Measurements from ENCODE around the gene HS2ST1.

DNA sequence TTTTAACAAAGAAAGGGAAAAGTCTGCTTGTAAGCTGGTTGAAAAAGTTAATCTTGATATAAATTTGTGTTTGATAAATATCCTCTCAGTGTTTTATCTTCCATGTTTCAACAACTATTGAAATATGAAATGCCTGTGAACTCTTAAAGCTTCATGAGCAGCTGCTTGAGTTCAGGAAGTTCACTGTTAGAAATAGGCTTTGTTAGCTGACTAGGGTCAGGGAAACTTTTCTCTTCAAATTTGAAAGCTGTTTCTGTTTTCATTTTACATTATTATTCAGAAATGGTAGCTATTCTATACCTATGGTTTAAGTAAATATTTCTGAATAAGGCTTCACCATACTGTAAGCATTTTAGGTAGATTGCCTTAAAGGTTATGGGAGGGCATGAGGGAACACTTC is 191.7 kb downstream of the HS2ST1 start:
- TF ChIP-seq FOSL1 (IDR thresholded peaks at IDR 0.05; ENCODE audit: low read depth) (no peak), POLR2AphosphoS5 (IDR thresholded peaks at IDR 0.05; ENCODE audit: low read depth, low read length) (no peak), TCF7L2 (IDR thresholded peaks at IDR 0.05; ENCODE audit: borderline replicate concordance, extremely low read depth, insufficient read depth, insufficient read length) (no peak), ZNF274 (IDR thresholded peaks at IDR 0.05; ENCODE audit: low read depth, low read length) (no peak), YY1 (IDR thresholded peaks at IDR 0.05; ENCODE audit: extremely low read depth, insufficient replicate concordance, low read depth, low read length) (no peak), ATF3 (IDR thresholded peaks at IDR 0.05) (no peak), CEBPB (IDR thresholded peaks at IDR 0.05; ENCODE audit: low read depth) (no peak), POLR2A (IDR thresholded peaks at IDR 0.05; ENCODE audit: borderline replicate concordance, extremely low read depth, insufficient read depth, insufficient read length) (no peak), EZH2 (IDR thresholded peaks at IDR 0.05) (no peak), EZH2phosphoT487 (IDR thresholded peaks at IDR 0.05; ENCODE audit: borderline replicate concordance) (no peak), ELF1 (IDR thresholded peaks at IDR 0.05; ENCODE audit: borderline replicate concordance, low read depth) (no peak), SIN3A (IDR thresholded peaks at IDR 0.05; ENCODE audit: low read depth) (no peak)
- TF ChIP-seq, protein P1, sequence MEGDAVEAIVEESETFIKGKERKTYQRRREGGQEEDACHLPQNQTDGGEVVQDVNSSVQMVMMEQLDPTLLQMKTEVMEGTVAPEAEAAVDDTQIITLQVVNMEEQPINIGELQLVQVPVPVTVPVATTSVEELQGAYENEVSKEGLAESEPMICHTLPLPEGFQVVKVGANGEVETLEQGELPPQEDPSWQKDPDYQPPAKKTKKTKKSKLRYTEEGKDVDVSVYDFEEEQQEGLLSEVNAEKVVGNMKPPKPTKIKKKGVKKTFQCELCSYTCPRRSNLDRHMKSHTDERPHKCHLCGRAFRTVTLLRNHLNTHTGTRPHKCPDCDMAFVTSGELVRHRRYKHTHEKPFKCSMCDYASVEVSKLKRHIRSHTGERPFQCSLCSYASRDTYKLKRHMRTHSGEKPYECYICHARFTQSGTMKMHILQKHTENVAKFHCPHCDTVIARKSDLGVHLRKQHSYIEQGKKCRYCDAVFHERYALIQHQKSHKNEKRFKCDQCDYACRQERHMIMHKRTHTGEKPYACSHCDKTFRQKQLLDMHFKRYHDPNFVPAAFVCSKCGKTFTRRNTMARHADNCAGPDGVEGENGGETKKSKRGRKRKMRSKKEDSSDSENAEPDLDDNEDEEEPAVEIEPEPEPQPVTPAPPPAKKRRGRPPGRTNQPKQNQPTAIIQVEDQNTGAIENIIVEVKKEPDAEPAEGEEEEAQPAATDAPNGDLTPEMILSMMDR (IDR thresholded peaks at IDR 0.05 in 2 of 3, conservative IDR thresholded peaks at IDR 0.05 in 1 of 3; ENCODE audit: borderline replicate concordance in 1 of 3, insufficient read depth in 1 of 3, low read depth in 2 of 3, low read length in 2 of 3), result no peak

Measured in HCT116 (cell line).